Stimulated activated naive CD8-positive, alpha-beta T cell treated with anti-CD3 and anti-CD28 coated beads, Interleukin-15, Interleukin-2, amounts not matched to agents 100 ng/mL and 50 ng/mL, for 24 hours (primary cell): ENCODE results near the gene FBL.
A peak's percentile ranks its signal among the peaks of the same experiment; 100 is the strongest.
"Not testable (repeated sequence)": the region's sequence is repeated elsewhere in the genome, so short reads cannot be mapped to it uniquely, and the experiment has no call there.

Experiments used
- H3K27ac Mint-ChIP-seq: one replicate; pipeline ENCODE4 v1.8.0; 2021; ENCODE audit warnings: mild to moderate bottlenecking, mixed read lengths
- H3K27me3 Mint-ChIP-seq: one replicate; pipeline ENCODE4 v1.8.0; 2021; ENCODE audit warnings: mixed read lengths
- H3K36me3 Mint-ChIP-seq: one replicate; pipeline ENCODE4 v1.8.0; 2021; ENCODE audit warnings: low read depth, mixed read lengths
- H3K4me1 Mint-ChIP-seq: one replicate; pipeline ENCODE4 v1.8.0; 2021; ENCODE audit warnings: low read depth, mixed read lengths
- H3K4me3 Mint-ChIP-seq: one replicate; pipeline ENCODE4 v1.8.0; 2021; ENCODE audit warnings: mild to moderate bottlenecking, mixed read lengths
- H3K9me3 Mint-ChIP-seq: one replicate; pipeline ENCODE4 v1.8.0; 2021; ENCODE audit warnings: mixed read lengths

Gene FBL

DNA sequence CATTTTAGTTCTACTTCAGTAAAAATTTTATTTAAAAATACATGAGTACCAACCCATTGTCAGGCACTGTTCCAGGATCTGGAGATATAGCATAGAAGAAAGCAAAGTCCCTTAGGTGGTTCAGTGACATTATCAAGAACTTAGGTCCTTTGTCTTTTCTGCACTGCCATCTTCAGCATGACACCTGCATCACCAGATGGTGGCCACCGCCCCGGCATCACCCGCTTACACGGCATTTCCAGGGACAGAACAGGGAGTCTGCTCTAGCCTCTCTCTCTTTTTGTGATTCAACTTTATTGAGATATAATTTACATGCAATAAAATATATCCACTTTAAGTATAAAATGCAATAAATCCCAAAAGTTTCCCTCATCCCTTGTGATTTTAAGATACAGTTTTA lies 35.8 kb downstream of the FBL start:
- no peaks in the 10 kb centered on the region for H3K36me3 Mint-ChIP-seq

DNA sequence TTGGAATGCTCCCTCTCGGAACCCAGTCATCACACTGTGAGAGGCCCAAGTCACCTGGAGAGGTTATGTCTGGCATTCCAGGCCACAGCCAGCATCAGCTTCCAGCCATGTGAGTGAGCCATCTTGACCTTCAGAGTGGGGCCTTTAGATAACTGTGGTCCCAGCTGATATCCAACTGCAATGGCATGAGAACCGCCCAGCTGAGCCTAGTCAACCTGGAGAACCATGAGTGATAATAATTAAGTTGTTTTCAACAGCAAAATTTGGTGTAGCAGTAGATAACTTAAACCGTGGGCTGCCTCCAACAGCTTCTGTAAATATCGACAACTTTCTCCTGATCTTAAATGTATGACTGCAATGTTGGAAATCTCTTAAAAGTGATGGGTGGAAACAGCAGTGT lies 36.8 kb downstream of the FBL start:
- peaks cover under 1% of the 10 kb centered on the region for H3K27me3 Mint-ChIP-seq
- H3K27ac Mint-ChIP-seq: no peak overlapping the region

More for the DNA sequence above, 35.8 kb downstream of the FBL start:
- no peak overlapping the region for H3K27ac Mint-ChIP-seq
- H3K4me1 Mint-ChIP-seq: no peaks in the 10 kb centered on the region
- no peaks in the 10 kb centered on the region for H3K9me3 Mint-ChIP-seq
- no peaks in the 10 kb centered on the region for H3K27me3 Mint-ChIP-seq
- H3K4me3 Mint-ChIP-seq: no peak overlapping the region

DNA sequence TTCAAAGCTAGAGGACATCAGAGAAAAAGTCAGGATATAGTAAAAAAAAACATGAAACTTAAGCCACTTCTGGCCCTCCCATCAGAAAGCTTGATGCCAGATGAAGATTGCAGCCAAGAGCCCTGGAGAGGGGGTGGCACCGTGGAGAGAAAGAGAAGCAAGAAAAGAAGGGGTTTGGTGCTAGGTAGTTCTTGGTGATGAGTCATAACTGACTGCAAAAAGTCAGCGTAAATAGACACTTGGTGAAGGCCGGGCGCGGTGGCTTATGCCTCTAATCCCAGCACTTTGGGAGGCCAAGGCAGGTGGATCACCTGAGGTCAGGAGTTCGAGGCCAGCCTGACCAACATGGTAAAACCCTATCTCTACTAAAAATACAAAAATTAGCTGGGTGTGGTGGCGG lies 37.5 kb downstream of the FBL start:
- H3K36me3 Mint-ChIP-seq, H3K27ac Mint-ChIP-seq, H3K4me1 Mint-ChIP-seq, H3K27me3 Mint-ChIP-seq, H3K4me3 Mint-ChIP-seq, H3K9me3 Mint-ChIP-seq: not testable (repeated sequence)

More for the DNA sequence above, 36.8 kb downstream of the FBL start:
- no peaks in the 10 kb centered on the region for H3K36me3 Mint-ChIP-seq
- H3K9me3 Mint-ChIP-seq: no peaks in the 10 kb centered on the region
- H3K4me3 Mint-ChIP-seq: no peak overlapping the region
- H3K4me1 Mint-ChIP-seq: no peaks in the 10 kb centered on the region

DNA sequence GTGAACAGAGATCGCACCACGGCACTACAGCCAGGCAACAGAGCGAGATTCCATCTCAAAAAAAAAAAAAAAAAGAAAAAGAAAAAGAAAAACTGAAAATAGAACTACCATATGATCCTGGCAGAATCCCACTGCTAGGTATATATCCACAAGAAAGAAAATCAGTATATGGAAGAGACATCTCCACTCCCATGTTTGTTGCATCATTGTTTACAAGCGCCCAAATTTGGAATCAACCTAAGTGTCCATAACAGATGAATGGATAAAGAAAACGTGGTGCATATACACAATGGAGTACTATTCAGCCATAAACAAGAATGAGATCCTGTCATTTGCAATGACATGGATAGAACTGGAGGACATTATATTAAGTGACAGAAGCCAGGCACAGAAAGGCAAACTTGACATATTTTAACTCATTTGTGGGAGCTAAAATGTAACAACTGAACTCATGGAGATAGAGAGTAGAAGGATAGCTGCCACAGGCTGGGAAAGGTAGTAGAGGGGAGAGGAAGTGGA lies 38.3 kb downstream of the FBL start:
- Mint-ChIP-seq H3K4me1 (no peaks in the 10 kb centered on the region), H3K9me3 (no peaks in the 10 kb centered on the region), H3K27me3 (peaks cover 5% of the 10 kb centered on the region)

DNA sequence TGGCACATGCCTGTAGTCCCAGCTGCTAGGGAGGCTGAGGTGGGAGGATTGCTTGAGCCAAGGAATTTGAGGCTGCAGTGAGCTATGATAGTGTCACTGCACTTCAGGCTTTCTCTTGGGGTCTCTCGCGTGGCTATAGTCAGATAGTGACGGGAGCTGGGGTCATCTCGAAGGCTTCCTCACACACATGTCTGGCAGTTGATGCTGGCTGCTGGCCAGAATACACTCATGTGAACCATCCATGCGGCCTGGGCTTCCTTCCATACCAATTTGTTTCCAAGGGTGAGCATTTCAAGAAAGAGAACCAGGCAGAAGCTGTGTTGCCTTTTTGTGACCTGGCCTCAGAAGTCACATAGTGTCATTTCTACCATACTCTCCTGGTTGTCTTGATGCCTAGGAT lies 41.1 kb downstream of the FBL start:
- no peaks in the 10 kb centered on the region for H3K9me3 Mint-ChIP-seq
- no peaks in the 10 kb centered on the region for H3K4me1 Mint-ChIP-seq
- peaks cover 5% of the 10 kb centered on the region for H3K27me3 Mint-ChIP-seq
- H3K36me3 Mint-ChIP-seq: no peaks in the 10 kb centered on the region
- no peak overlapping the region for H3K27ac Mint-ChIP-seq
- H3K4me3 Mint-ChIP-seq: no peak overlapping the region

More for the DNA sequence above, 38.3 kb downstream of the FBL start:
- Mint-ChIP-seq H3K36me3 (no peaks in the 10 kb centered on the region), H3K4me3 (no peak overlapping the region), H3K27ac (no peak overlapping the region)

DNA sequence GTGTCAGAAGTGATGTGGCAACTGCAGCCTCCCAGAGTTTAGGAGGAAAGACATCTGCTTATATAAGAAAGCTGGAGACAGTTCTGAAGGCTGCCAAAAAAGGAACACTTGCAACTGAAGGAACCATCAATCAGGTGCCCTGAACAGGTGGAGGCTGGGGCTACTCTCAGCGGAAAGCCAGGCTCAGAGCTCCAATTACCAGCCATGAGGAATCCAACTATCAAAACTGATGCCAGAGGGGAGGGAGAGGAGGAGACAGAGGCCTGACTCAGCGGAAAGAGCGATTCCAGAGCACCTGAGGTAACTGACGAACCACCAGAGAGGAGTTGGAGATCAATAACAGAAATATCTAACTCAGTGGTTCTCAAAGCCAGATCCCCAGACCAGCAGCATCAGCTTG lies 43.2 kb downstream of the FBL start:
- peaks cover 6% of the 10 kb centered on the region for H3K27me3 Mint-ChIP-seq
- no peaks in the 10 kb centered on the region for H3K36me3 Mint-ChIP-seq
- no peak overlapping the region for H3K4me3 Mint-ChIP-seq
- H3K27ac Mint-ChIP-seq: no peak overlapping the region
- no peaks in the 10 kb centered on the region for H3K9me3 Mint-ChIP-seq
- H3K4me1 Mint-ChIP-seq: no peaks in the 10 kb centered on the region

DNA sequence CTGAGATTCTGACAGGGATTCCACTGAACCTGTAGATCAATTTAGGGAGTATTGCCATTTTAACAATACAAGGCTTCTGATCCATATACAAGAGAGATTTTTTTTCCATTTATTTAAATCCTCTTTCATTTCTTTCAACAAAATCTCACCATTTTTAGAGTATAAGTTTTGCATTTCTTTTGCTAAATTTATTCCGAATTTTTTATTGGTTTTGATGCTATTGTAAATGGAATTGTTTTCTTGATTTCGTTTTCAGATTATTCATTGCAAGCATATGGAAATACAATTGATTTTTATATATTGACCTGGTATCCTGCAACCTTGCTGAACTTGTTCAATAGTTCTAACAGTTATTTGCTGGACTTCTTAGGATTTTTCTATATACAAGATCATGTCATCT lies 49.1 kb downstream of the FBL start:
- H3K27ac Mint-ChIP-seq: no peak overlapping the region
- H3K4me3 Mint-ChIP-seq: no peak overlapping the region
- no peaks in the 10 kb centered on the region for H3K36me3 Mint-ChIP-seq
- H3K9me3 Mint-ChIP-seq: no peaks in the 10 kb centered on the region
- peaks cover 12% of the 10 kb centered on the region for H3K27me3 Mint-ChIP-seq
- peaks cover 7% of the 10 kb centered on the region for H3K4me1 Mint-ChIP-seq

DNA sequence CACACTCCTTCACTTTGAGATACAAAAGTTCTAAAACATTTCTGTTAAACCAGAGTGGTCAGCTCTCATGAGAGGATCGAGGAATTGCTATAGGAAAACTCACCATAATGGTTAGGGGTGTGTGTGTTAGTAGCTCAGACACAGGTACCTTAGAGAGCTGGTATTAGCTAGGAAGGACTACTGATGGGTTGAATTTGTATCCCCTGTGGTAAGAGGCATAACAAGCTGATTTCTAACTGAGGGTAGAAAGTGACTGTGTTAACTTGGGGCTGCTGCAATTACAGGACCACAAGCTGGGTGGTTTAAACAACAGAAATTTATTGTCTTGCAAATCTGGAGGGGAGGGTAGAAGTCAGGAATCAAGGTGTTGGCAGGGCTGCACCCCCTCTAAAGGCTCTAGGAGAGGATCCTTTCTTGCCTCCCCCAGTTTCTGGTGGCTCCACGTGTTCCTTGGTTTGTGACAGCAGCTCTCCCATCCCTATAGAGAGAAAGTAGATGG lies 50.1 kb downstream of the FBL start:
- H3K4me3 Mint-ChIP-seq: no peak overlapping the region

DNA sequence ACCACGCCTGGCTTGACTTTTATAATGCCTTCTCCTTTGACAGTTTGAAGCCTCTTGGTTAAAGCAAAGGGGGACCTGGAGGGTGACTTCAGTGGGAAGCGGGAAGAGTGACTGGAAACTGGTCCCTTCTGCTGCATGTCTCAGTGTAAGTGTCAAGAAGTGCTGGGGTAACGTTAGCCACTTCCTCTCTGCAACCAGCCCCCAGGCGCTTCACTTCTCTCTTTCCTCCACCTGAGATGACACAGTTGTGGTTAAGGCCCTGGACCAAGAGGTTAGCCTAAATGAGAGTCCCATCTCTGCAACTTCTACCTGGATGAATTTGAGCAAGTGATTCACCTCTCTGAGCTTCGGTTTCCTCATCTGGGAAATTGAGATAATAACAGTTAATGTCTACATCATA lies 51.2 kb downstream of the FBL start:
- Mint-ChIP-seq H3K36me3 (no peaks in the 10 kb centered on the region), H3K4me3 (no peak overlapping the region), H3K9me3 (no peaks in the 10 kb centered on the region), H3K27ac (no peak overlapping the region), H3K4me1 (peaks cover 7% of the 10 kb centered on the region), H3K27me3 (peaks cover 12% of the 10 kb centered on the region)

More for the DNA sequence above, 50.1 kb downstream of the FBL start:
- H3K4me1 Mint-ChIP-seq: peaks cover 7% of the 10 kb centered on the region
- H3K9me3 Mint-ChIP-seq: no peaks in the 10 kb centered on the region
- H3K36me3 Mint-ChIP-seq: no peaks in the 10 kb centered on the region
- H3K27ac Mint-ChIP-seq: no peak overlapping the region
- peaks cover 12% of the 10 kb centered on the region for H3K27me3 Mint-ChIP-seq

DNA sequence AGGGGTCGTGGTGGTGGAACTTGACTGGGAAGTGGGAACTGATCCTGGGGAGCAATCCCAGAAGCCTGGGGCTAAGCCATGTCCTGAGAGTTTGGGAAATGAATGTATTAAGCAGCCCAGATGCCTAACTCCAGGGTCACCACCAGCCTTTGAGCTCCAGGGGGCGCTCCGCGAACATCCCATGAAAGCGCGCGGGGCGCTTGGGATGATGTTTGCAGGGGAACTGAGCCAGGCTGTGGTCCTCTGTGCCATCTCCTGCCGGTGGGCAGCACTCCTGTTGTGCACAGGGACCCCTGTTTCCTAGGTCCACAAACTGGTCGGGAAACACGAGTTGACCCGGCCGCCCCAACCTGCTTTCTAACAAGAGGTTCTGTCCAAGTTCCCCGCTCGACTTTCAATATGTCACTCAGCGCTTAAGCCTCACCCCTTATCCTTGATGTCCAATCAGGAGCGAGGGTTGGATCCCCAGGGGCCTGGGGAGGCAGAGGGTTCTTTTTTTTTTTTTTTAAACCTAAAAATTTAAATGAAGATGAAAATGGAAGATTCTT lies 53.1 kb downstream of the FBL start:
- H3K9me3 Mint-ChIP-seq: peaks cover 7% of the 10 kb centered on the region
- H3K4me1 Mint-ChIP-seq: peaks cover 7% of the 10 kb centered on the region
- H3K27ac Mint-ChIP-seq: no peak overlapping the region
- no peaks in the 10 kb centered on the region for H3K36me3 Mint-ChIP-seq
- peaks cover 17% of the 10 kb centered on the region for H3K27me3 Mint-ChIP-seq
- peak overlapping the region; percentile 77 for H3K4me3 Mint-ChIP-seq

DNA sequence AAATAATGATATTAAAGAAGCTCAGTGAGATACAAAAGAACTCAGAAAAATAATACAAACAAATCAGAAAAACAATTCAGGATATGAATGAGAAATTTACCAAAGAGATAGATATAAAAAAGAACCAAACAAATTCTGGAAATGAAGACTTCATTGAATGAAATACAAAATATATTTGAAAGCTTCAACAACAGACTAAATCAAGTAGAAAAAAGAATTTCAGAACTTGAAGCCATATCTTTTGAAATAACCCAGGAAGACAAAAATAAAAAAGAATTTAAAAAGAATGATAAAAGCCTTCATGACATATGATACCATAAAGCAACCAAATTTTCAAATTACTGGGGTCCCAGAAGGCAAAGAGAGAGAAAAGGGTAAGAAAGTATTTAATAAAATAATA lies 57.9 kb downstream of the FBL start:
- no peak overlapping the region for H3K4me3 Mint-ChIP-seq
- peaks cover 4% of the 10 kb centered on the region for H3K4me1 Mint-ChIP-seq
- H3K27me3 Mint-ChIP-seq: peaks cover 34% of the 10 kb centered on the region
- no peaks in the 10 kb centered on the region for H3K36me3 Mint-ChIP-seq
- peaks cover 9% of the 10 kb centered on the region for H3K9me3 Mint-ChIP-seq
- no peak overlapping the region for H3K27ac Mint-ChIP-seq
